ENCODE data around the gene PLA2R1.

Gene PLA2R1

GRCh38 chr2:159944874-159945273, 117.5 kb downstream of the PLA2R1 start:
- Histone ChIP-seq H3K9me3 (ENCODE audit: severe bottlenecking) (peaks cover 6% of the 10 kb centered on the region), H3K36me3 (ENCODE audit: low read depth) (no peaks in the 10 kb centered on the region), H3K4me1 (ENCODE audit: insufficient read depth, poor library complexity, severe bottlenecking) (no peaks in the 10 kb centered on the region), H3K4me3 (ENCODE audit: severe bottlenecking) (no peak overlapping the region), H3K27me3 (ENCODE audit: insufficient read depth, poor library complexity, severe bottlenecking) (no peaks in the 10 kb centered on the region), H3K27ac (ENCODE audit: poor library complexity, severe bottlenecking) (no peak overlapping the region)
- TF ChIP-seq, protein P1, sequence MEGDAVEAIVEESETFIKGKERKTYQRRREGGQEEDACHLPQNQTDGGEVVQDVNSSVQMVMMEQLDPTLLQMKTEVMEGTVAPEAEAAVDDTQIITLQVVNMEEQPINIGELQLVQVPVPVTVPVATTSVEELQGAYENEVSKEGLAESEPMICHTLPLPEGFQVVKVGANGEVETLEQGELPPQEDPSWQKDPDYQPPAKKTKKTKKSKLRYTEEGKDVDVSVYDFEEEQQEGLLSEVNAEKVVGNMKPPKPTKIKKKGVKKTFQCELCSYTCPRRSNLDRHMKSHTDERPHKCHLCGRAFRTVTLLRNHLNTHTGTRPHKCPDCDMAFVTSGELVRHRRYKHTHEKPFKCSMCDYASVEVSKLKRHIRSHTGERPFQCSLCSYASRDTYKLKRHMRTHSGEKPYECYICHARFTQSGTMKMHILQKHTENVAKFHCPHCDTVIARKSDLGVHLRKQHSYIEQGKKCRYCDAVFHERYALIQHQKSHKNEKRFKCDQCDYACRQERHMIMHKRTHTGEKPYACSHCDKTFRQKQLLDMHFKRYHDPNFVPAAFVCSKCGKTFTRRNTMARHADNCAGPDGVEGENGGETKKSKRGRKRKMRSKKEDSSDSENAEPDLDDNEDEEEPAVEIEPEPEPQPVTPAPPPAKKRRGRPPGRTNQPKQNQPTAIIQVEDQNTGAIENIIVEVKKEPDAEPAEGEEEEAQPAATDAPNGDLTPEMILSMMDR (IDR thresholded peaks at IDR 0.05; ENCODE audit: poor library complexity, severe bottlenecking), result no peak
- DNase-seq (ENCODE audit: low spot score) (no peak), ATAC-seq (ENCODE audit: low read depth) (no peak)

DNA sequence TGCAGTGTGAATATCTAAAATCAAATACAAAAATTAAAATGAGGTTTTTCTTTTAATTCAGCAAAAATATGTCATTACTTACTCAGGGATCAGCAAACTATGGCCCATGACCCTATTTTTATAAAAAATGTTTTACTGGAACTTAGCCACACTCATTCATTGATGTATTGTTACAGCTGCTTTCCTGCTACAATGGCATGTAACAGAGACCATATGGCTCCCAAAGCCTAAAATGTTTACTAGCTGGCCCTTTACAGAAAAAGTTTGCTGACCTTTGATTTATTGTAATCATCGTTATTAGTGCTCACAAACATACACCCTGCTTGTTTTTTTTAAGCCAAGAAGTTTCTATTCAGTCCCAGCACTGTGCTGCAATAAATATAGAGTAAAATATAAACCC, 120.3 kb downstream of the PLA2R1 start:
- no peak overlapping the region for H3K27ac ChIP-seq (ENCODE audit: poor library complexity, severe bottlenecking)
- no peaks in the 10 kb centered on the region for H3K27me3 ChIP-seq (ENCODE audit: insufficient read depth, poor library complexity, severe bottlenecking)
- ATAC-seq (ENCODE audit: low read depth), result no peak
- H3K4me1 ChIP-seq (ENCODE audit: insufficient read depth, poor library complexity, severe bottlenecking), result no peaks in the 10 kb centered on the region
- peaks cover 6% of the 10 kb centered on the region for H3K9me3 ChIP-seq (ENCODE audit: severe bottlenecking)
- DNase-seq (ENCODE audit: low spot score), result no peak
- H3K36me3 ChIP-seq (ENCODE audit: low read depth), result no peaks in the 10 kb centered on the region
- TF ChIP-seq, protein P1 (IDR thresholded peaks at IDR 0.05; ENCODE audit: poor library complexity, severe bottlenecking), result no peak
- H3K4me3 ChIP-seq (ENCODE audit: severe bottlenecking), result no peak overlapping the region

- Histone ChIP-seq H3K27me3 (ENCODE audit: insufficient read depth, poor library complexity, severe bottlenecking) (no peaks in the 10 kb centered on the region), H3K4me3 (ENCODE audit: severe bottlenecking) (no peak overlapping the region), H3K27ac (ENCODE audit: poor library complexity, severe bottlenecking) (no peak overlapping the region), H3K9me3 (ENCODE audit: severe bottlenecking) (peaks cover 6% of the 10 kb centered on the region), H3K36me3 (ENCODE audit: low read depth) (no peaks in the 10 kb centered on the region), H3K4me1 (ENCODE audit: insufficient read depth, poor library complexity, severe bottlenecking) (no peaks in the 10 kb centered on the region)
- TF ChIP-seq, protein P1 (IDR thresholded peaks at IDR 0.05; ENCODE audit: poor library complexity, severe bottlenecking), result no peak
- no peak for DNase-seq (ENCODE audit: low spot score)
- no peak for ATAC-seq (ENCODE audit: low read depth)
These were observed 120.7 kb downstream of the PLA2R1 start for GRCh38 chr2:159941729-159942128.

- no peaks in the 10 kb centered on the region for H3K4me1 ChIP-seq (ENCODE audit: insufficient read depth, poor library complexity, severe bottlenecking)
- no peak overlapping the region for H3K4me3 ChIP-seq (ENCODE audit: severe bottlenecking)
- no peaks in the 10 kb centered on the region for H3K36me3 ChIP-seq (ENCODE audit: low read depth)
- H3K27me3 ChIP-seq (ENCODE audit: insufficient read depth, poor library complexity, severe bottlenecking), result no peaks in the 10 kb centered on the region
- DNase-seq (ENCODE audit: low spot score) (no peak), ATAC-seq (ENCODE audit: low read depth) (0 out of 3 replicates have a peak, but pooled peaks have one; percentile 25)
- no peak overlapping the region for H3K27ac ChIP-seq (ENCODE audit: poor library complexity, severe bottlenecking)
- TF ChIP-seq, protein P1 (IDR thresholded peaks at IDR 0.05; ENCODE audit: poor library complexity, severe bottlenecking), result peak; percentile 50
- H3K9me3 ChIP-seq (ENCODE audit: severe bottlenecking), result peaks cover 6% of the 10 kb centered on the region
These were observed 122.5 kb downstream of the PLA2R1 start for GRCh38 chr2:159939946-159940345.

GRCh38 chr2:159938395-159938794, 124.0 kb downstream of the PLA2R1 start:
- TF ChIP-seq, protein P1 (IDR thresholded peaks at IDR 0.05; ENCODE audit: poor library complexity, severe bottlenecking), result no peak
- ATAC-seq (ENCODE audit: low read depth) (no peak), DNase-seq (ENCODE audit: low spot score) (no peak)
- Histone ChIP-seq H3K36me3 (ENCODE audit: low read depth) (no peaks in the 10 kb centered on the region), H3K9me3 (ENCODE audit: severe bottlenecking) (no peaks in the 10 kb centered on the region), H3K27ac (ENCODE audit: poor library complexity, severe bottlenecking) (no peak overlapping the region), H3K27me3 (ENCODE audit: insufficient read depth, poor library complexity, severe bottlenecking) (no peaks in the 10 kb centered on the region), H3K4me1 (ENCODE audit: insufficient read depth, poor library complexity, severe bottlenecking) (no peaks in the 10 kb centered on the region), H3K4me3 (ENCODE audit: severe bottlenecking) (no peak overlapping the region)
